Measurements from ENCODE around the gene EGFR.

The EGFR gene

DNA sequence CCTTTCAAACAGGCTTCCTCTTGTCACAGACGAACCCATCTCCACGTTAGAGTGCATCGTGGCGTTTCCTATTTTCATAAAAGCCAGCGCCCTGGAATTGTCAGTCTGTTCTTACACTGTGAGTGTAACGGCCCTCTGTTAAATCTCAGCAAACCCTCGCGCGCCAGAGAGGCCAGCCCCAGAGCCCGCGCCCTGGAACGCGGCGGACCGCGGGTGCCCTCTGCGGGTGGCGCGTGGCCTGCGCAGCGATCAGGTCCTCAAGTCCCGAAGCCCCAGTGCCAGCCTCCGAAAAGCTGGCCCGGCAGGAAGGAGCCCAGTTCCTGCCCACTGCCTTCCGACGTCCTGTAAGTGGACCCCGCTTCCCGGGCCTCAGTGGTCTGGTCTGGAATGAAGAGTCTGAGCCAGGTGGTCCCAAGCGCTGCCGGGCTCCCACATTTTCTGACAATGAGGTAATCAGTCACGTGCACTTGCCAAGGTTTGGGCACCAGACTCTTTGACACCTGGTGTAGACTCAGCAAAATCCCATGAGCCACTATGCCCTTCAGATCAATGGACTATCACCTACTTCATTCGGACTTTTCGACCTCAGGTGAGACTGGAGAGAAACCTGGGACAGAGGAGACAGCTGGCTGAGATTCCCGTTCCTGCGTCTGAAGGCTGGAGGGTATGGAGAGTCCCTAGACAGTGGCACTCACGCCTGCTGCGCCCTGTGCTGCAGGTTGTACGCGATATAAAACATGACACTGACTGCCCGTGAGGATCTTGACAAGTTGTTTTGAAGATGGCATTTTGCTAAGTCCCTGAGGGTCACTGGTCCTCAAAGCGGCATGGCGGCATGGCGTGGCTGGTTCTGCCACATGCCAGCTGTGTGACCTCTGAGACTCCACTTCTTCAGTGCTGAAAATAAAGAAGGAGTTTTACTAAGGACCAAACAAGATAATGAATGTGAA is 237.0 kb downstream of the EGFR start:
- DNase-seq = peak; percentile 74 to 84

DNA sequence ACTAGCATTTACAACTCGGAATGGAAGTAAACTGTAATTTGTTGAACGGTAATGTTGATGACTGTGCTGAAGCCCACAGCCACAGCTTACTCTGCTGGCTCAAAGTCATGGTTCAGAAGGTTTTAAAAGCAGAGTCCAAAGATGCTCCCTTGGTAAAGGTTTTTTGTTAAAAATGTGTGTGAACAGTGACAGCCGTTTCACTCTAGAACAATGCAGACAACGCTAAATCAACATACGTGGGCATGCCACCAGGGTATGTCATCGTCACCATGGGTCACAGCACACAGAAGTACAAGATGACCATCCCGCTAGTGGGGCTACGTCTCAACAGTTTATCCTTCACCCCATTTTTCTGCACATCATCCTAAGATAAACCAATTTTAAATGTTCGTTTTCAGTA is 239.8 kb downstream of the EGFR start:
- DNase-seq = no peak

DNA sequence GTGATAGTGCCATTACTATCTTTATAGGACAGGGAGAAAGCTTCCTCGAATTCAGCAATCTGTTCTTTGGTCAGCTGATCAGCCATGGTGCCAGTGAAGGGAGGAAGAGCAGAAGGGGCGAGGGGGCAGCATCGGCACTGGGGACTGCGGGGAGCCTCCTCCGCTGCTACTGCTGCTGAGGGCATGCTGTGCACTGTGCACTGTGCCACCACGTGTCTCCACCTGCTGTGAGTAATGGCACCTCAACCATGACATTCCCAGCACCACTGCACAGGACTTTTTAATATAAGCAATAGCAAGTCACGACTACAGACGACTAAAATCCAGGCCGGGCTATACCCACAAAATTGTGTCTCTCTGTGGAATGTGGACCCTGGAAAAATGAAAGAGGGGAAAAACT is 241.4 kb downstream of the EGFR start:
- no peak for DNase-seq

DNA sequence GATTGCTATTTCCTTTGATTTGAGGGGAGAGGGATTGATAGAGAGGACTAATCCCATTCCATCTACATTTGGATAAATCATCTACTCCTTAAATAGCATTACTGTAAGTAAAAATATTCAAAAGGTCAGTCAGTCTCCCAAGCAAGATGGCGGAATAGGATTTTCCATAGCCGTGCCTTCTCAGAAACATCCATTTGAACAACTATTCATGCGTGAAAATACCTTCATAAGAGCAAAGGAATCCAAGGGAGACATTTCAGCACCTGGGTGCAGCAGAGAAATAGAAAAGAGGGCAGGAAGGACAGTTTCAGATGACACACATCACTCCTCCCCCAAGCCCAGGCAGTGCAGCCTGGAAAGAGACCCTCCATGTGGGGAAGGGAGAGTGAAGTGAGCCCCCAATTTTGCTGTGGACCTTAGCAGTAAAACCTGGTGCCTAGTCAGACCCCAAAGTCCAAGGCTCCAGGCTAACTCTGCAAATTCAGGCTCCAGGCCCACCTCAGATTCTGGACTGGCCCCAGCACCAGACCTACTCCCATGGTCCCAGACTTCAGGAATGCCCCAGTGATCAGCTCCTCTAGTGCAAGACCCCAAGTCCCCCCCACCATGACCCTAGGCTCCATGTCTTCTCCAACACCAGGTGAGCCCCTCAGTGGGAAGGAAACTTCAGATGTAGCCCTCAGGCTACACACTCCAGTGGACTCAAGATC is 242.0 kb downstream of the EGFR start:
- DNase-seq = no peak
